HS-5 (cell line): ENCODE results near the gene INPP5K.

Experiments
- DNase-seq: peaks from one replicate; pipeline ENCODE4 v3.0.0-alpha.2; 2012; ENCODE audit warnings: low read depth

The INPP5K gene

DNA sequence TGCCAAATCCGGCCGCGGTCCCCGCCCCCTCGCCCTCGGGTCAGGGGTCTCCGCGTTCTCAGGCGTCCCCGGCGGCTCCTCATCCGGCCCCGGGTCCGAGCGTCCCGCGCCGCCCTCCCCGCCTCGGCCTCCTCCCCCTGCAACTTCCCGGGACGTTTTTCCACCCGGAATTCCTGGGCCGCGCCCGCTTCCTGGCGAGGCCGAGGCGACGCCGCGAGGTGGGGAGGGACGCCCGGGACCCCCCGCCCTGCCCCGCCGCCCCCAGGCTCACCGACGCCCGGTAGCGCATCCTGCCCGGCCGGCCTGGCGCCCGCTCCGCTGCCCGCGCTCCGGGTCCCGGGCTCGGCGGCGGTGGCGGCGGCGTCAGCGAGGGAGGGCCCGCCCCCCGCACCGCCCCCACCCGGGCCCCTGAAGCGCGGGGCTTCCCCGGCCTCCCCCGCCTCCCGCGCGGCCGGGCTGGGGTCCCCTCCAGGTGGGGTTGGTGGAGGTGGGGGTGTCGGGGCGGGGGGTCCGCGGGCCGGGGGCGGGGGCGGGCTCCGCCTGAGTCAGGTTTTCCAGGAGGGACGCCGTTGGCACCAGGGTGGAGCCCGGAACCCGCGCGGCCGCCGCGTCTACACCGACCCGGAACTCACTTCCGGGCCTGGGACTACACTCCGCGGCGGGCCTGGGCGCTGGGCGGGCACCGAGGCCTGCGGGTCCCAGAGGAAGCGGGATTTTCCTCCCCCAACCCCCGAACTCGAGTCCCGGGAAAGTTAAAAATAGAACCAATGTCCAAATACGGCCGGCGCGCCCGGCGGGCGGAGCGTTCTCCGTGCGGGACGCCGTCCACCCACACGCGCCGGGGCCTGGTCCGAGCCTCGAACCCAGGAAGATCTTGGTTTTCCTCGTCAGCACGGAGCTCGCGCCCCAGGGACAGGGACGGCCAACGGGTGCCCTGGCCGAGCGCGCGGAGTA, 30.7 kb downstream of the INPP5K start:
- no peak for DNase-seq

DNA sequence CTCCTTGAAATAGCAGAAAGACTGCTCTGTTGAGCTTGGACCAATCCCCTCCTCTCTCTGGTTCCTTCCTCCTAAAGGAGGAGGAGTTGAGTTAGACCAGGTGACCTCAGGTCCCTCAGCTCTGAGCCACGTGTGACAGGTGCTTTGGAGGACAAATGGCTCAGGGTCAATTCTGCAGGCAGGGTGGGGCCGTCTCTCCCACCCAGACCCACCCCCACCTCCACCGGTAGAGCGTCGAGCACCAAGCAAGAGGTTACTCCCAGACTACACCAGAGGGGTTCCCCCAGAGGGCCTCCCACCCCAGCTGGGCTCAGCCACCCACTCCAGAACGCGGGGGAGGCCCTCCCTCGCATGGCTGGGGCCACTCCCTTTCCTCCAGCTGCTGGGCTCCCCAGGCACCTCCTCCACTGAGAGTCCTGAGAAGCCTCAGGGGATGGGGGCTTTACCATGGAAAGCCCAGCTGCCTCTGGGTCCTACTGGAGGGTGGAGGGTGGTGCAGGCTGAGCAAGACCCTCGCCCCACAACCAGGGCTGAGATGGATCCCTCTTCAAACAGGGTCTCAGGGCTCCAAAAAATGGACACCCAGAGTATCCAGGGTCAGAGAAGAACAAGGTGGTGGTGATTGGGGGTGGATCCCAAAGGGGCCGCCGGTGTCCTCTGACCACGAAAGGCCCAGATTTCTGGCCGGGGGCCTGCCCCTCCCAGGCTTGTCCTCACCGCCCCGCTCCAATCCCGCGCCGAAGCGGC, 31.6 kb downstream of the INPP5K start:
- DNase-seq = no peak

DNA sequence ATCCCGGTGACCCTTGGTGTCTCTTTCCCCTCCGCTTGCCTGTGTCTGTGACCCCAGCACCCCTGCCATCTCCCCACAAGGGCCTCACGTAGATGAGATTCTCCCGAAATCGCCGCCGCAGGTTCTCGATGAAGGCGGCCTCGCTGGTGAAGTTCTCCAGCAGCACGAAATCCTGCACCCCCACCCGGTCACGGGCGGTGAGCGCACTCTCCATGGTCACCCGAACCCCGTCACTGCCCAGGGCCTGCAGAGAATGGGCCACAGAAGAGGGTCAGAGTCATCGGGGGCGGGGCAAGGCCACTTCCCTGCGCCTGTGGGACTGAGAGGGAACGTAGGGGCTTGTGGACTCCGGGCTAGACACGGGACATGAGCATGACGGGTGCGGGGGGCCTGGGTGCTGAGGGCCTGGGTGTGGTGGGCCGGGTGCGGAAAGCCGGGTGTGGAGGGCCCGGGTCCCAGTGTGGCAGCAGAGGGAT, 32.3 kb downstream of the INPP5K start:
- no peak for DNase-seq

DNA sequence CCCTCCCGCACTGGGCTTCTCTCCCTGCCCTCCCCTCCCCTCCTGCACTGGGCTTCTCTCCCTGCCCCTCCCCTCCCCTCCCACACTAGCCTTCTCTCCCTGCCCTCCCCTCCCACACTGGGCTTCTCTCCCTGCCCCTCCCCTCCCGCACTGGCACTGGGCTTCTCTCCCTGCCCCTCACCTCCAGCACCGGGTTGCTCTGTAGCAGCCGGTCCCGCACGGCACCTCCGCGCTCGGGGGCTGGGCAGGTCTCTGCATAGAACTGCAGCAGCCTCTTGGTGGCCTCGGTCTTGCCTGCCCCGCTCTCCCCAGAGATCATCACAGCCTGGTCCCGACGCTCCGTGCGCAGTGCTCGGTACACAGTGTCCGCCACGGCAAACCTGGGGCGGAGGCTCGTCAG, 33.7 kb downstream of the INPP5K start:
- DNase-seq = no peak

- DNase-seq = no peak
These were observed 34.7 kb downstream of the INPP5K start for GRCh38 chr17:1481736-1482135.

DNA sequence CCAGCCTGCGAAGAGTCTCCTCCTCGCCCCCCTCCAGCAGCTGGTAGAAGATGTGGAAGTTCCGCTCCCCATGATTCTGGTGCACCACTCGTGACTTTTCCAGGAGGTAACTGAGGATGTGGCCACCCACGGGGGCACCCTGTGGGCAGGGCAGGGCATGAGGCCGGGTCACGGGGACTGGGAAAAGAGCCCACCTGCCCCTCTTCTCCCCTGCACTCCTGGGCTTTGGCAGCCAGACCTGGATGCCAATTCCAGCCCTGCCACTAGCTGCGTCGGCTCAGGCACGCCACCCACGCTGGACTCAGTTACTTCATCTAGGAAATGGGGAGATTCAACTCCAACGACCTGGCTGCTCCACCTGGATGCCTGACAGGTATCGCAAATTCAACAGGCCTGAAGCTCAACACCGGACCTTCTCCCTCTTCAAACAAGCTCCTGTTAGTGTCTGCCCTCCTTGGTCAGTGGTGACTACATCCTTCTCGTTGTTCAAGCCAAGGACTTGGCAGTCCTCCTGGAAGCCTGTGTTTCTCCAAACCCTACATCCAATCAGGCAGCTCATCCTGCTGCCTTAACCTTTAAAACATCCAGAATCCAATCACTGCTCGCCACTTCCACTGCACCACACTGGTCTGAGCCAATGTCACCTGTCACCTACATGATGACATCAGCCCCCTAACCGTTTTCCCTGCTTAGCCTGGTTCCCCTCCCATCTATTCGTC, 35.5 kb downstream of the INPP5K start:
- DNase-seq = no peak

GRCh38 chr17:1478418-1478817, 38.0 kb downstream of the INPP5K start:
- no peak for DNase-seq

- DNase-seq = no peak
These were observed 41.0 kb downstream of the INPP5K start for GRCh38 chr17:1475321-1475854.

DNA sequence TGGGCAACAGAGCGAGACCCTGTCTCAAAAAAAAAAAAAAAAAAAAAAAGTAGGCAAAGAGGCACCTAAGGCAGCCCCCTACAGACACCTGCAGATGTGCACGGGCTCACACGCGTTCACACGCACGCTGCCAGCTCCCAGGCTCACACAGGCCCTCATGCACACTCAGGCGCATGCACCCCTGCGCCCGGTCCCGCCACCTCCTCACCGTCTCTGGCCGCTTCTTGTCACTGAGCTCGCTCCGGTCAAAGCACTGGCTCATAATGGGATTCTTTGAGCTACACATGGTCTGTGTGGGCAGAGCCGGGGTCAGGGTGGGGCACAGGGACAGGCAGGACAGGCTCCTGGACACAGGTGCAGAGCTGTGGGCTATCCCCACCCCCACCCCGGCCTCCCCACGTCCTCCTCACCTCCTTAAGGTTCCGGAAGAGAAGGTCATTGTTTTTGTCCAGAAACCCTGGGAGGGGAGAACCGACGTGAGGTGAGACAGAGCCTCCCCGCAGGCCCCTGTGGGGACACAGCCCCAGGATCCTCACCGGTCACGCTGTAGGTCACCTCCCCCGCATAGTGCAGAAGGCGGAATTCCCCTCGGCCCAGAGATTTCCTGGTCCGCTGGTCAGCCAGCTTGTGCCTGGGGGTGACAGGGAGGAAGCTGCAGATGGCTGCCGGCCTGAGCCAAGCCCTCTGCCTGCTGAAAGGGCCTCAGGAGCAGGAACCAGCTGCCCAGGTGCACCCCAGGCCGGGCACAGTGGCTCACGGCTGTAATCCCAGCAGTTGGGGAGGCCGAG, 41.8 kb downstream of the INPP5K start:
- no peak for DNase-seq

- DNase-seq = no peak
These were observed 42.6 kb downstream of the INPP5K start for GRCh38 chr17:1473841-1474240.

GRCh38 chr17:1473170-1473569, 43.2 kb downstream of the INPP5K start:
- DNase-seq = no peak

DNA sequence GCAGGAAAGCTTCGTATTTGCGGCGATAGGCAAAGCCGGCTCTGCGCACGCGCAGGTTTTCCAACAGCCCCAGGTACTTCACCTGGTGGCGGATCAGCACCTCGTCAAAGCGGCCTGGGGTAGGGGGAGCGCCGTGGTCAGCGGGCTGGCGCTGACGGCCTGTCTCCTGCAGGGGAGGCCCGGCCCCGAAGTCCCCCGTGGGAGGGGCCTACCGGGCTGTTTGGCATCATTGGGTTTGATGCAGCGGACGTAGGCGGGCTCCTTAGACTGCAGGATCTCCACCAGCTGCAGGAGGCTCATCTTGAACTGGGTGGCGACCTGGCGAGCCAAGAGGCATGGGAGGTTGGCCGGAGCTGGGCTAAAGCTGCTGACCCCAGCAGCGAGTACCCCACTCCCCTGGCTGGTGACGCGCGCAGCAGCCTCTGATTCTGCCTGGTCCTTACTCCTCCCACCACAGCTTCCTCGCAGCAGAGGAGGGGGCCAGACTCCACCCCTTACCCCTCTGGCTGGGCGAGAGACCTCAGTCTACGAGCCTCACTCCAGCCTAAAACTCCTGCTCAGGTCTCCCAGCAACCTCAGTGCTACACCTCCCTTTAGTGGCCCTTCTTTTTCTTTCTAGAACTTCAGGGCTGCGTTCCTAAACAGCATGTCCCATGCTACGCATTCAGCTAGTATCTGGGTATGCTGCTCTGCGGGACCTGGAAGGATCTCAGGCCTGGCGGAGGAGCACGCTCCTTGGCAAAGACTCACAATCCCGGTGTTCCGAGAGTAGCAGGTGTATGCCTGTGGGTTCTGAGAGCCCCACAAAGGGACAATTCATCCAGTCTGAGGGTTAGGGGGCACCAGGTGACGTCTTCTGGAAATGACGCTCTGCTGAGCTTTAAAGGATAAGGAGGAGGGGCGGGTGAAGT, 44.2 kb downstream of the INPP5K start:
- DNase-seq = no peak

- DNase-seq = no peak
These were observed 44.9 kb downstream of the INPP5K start for GRCh38 chr17:1471490-1471889.

DNA sequence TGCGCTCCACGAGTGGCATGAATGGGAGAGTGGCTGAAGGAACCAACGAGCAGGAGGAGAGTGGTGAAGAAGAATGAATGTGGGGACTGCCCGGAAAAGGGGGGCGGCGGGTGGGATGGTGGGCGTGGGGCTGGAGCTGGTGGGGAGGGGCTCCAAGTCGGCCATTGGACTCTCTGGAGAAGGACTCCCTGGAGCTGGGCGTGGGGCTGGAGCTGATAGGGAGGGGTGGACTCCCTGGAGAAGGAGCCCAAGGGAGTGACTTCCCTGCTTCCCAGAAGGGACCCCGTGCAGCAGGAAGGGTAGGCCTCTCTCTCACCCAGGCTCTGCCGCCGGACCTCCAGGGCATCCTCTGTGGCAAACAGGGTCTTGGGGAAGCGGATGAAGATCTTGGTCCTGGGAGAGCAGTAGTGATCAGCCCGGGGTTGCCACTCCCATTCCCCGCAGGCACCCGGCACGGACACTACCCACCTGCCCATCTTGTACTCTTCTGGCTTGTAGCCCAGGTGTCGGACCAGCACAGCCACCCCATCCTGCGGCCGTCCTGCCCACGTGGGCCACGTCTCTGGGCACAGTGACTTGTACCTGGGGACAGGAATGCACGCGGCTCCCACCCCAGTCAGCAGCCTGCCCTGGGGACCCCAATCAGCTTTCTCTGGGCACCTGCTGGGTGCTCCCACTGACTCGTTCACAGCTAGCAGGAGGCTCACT, 45.5 kb downstream of the INPP5K start:
- no peak for DNase-seq

GRCh38 chr17:1470071-1470754, 46.2 kb downstream of the INPP5K start:
- no peak for DNase-seq

DNA sequence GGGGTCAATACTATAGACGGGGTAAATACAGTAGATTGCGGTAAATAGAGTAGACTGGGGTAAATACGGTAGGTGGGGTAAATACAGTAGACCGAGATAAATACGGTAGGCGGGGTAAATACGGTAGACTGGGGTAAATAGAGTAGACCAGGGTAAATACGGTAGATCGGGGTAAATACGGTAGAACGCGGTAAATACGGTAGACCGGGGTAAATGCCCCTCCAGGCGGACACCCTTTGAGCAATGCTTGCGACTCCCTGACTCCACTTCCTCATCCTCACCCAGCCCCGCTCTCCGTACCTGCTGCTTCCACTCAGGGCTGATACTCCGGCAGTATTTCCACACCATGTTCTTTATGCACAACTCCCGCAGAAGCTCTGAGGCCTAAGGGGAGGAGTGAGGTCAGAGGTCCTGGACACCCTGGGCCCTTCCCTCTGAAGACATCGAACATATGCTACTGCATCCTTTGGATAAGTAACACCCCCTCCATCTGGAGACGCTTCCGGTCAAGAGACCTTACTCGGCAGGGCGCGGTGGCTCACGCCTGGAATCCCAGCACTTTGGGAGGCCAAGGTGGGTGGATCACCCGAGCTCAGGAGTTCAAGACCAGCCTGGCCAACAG, 47.1 kb downstream of the INPP5K start:
- no peak for DNase-seq

- DNase-seq = no peak
These were observed 48.4 kb downstream of the INPP5K start for GRCh38 chr17:1467898-1468492.

DNA sequence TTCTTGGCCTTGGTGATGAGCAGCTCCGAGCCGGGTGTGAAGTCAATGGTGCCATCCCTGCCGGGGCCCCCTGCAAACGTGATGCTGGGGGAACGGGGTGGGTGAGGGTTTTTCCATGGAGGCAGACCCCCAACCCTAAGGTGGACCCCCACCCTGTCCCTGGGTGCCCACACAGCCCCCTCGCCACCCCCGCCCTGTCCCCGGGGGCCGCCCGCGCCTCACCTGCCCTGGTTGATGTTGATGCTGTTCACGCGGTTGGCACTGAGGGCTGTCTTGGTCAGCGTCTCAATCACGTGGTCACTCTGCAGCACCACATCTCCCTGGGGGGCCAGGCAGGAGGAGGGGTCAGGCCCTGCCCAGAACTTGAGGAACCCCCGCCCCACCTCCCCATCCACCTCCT, 49.2 kb downstream of the INPP5K start:
- no peak for DNase-seq
